KOPT-K1 (cell line): ENCODE measurements around the gene BPIFB6.
A peak's percentile ranks its signal among the peaks of the same experiment; 100 is the strongest.

Experiments used
- H3K27ac ChIP-seq: fragments of 200-600 bp; sonication (generic); 2 replicates; pipeline ENCODE4 v1.5.1; 2016; ENCODE audit warnings: antibody characterized with exemption, mild to moderate bottlenecking, low read depth, low read length; ENCODE audit not compliant: poor library complexity, severe bottlenecking
- H3K36me3 ChIP-seq: fragments of 200-600 bp; sonication (generic); 2 replicates; pipeline ENCODE4 v1.5.1; 2017; ENCODE audit warnings: antibody characterized with exemption, mild to moderate bottlenecking, low read length, moderate library complexity; ENCODE audit not compliant: insufficient read depth
- H3K9me3 ChIP-seq: fragments of 200-600 bp; sonication (generic); 2 replicates; pipeline ENCODE4 v1.5.1; 2017; ENCODE audit warnings: antibody characterized with exemption, low read length, mild to moderate bottlenecking; ENCODE audit not compliant: insufficient read depth, poor library complexity, severe bottlenecking

The BPIFB6 gene, protein sequence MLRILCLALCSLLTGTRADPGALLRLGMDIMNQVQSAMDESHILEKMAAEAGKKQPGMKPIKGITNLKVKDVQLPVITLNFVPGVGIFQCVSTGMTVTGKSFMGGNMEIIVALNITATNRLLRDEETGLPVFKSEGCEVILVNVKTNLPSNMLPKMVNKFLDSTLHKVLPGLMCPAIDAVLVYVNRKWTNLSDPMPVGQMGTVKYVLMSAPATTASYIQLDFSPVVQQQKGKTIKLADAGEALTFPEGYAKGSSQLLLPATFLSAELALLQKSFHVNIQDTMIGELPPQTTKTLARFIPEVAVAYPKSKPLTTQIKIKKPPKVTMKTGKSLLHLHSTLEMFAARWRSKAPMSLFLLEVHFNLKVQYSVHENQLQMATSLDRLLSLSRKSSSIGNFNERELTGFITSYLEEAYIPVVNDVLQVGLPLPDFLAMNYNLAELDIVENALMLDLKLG

DNA sequence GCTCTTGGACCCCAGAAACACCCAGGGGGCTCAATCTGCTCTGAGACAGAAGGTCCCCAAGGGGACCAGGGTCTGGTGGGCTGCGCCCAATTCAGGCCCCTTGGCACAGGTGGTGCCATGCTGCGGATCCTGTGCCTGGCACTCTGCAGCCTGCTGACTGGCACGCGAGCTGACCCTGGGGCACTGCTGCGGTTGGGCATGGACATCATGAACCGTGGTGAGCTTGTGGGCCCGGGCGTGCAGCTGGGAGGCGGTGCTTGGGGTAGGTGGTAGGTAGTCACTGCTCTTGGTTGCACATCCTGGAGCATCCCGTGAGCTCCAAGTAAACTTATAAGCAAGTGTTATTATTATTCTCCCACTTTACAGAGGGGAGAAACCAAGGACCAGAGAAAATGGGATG is at the start of gene BPIFB6:
Gene BPIFB6, plus strand, starts transcription at position 118 of the 400 bp plus-strand sequence. Its CDS starts 0 bp downstream, at position 118.
- no peak within 1 kb of the TSS for H3K27ac ChIP-seq
- no peaks in the 10 kb centered on the region for H3K9me3 ChIP-seq
- H3K36me3 ChIP-seq: no peaks in the 10 kb centered on the region

DNA sequence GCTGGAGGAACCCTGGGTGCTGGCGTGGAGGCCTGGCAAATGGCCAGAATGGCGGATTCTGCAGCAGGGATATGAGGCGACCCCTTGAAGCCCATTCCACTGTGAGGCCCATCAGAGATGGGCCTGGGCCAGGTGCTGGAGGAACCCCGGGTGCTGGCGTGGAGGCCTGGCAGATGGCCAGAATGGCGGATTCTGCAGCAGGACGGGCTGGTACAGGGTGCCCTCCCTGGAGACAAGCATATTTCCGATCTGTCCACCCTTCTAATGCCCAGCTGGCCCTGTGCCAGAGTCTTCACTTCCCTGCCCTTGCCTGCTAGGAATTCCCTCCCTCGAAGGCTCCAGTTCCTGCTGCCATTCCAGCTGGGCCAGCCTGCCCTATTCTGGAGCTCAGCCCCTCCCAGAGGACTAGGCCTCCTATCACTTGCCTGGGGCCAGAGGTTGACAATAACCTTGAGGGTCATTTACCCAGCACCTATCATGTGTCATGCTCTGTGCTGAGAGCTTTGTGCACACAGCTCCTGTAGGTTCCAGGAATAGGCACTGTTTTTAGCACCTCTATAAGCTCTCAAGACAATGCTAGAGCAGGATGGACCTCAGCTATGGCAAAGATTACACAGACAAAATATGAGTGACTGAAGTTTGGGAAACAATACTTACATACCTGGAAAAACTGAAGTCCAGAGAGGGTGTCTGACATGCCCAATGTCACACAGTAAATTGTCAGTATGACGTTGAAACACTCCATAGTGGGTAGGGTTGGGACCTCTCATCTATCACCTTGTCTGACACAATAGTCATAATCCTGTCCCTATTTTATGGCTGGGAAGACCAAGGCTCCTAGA is 48.6 kb upstream of the BPIFB6 start:
- no peaks in the 10 kb centered on the region for H3K36me3 ChIP-seq
- no peaks in the 10 kb centered on the region for H3K9me3 ChIP-seq
- H3K27ac ChIP-seq: no peak overlapping the region

DNA sequence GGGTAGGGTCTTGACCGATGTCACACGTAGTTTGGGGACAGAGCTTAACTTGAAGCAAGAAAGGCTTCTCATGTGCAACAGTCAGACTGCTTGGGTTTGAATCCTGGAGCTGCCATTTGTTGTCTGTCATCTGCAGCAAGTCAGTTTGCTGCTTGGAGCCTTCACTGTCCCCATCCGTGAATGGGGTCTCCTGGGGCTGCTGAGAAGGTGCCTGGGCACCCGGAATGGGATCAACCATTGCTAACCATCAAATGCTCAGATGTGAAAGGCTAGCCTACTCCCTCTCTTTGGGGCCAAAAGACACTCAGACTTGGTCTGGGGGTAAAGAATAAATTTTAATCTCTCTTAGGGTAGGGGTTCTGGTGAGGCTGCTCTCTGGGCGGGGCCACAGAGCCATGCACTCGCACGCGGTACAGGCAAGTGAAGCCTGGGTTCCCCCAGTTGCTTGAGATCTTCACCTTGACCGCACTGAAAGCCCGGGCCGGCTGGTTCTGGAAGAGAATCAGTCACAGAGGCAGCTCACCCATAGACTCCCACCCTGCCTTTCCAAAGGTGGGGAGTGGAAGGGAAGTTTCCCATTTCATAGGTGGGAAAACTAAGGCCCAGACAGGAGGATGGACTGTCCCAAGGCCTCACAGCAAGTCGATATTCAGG is 47.9 kb upstream of the BPIFB6 start:
- H3K9me3 ChIP-seq: no peaks in the 10 kb centered on the region
- no peak overlapping the region for H3K27ac ChIP-seq
- no peaks in the 10 kb centered on the region for H3K36me3 ChIP-seq

DNA sequence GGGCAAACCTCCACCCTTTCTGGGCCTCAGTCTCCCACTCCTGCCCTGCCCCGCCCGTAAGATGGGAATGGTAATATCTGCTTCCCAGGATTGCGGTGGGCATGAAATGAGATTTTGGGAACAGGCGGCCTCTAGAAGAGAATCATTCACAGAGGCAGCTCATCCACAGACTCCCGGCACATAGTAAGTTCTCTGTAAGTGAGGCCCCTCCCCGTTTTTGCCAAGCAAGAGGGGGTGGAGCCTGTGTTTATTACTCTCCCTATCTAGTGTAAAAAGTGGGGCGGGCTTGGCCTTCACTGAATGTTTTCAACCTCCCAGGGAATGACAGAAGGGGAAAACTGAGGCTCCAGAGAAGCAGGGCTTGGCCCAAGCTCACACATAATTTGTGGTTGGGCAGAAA is 47.3 kb upstream of the BPIFB6 start:
- no peaks in the 10 kb centered on the region for H3K36me3 ChIP-seq
- no peaks in the 10 kb centered on the region for H3K9me3 ChIP-seq
- no peak overlapping the region for H3K27ac ChIP-seq

DNA sequence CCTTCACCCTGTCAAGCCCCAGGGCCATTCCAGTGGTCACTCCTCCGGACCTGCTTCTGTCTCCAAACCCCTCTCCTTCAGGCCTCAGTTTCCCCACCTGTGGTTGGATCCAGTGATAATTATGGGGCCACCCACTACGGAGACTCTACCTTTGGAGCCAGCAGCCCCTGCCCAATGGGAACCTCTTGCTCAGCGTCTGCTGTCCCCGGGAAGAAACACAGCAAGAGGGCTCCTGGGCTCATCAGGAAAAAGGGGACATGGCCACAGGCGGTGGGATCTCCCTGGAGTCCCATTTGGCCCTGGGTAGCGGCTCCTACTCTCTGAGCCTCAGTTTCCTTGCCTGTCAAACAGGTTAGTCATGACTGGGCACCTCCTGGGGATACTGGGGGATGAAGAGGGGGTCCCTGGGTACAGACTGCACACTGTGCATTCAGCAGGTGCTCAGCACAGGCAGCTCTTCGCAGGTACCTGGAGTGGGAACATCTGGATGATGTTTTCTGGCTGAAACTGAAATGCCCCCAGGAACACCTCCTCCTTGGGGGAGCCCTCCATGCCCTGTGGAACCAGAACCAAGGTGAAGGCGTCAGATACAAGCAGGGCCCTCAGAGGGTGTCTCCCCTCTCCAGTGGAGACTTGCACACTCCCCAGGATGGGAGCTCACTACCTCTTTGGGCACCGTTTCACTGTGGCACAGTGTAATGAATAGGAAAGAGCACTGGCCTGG is 46.7 kb upstream of the BPIFB6 start:
- Histone ChIP-seq H3K27ac (no peak overlapping the region), H3K9me3 (no peaks in the 10 kb centered on the region)

DNA sequence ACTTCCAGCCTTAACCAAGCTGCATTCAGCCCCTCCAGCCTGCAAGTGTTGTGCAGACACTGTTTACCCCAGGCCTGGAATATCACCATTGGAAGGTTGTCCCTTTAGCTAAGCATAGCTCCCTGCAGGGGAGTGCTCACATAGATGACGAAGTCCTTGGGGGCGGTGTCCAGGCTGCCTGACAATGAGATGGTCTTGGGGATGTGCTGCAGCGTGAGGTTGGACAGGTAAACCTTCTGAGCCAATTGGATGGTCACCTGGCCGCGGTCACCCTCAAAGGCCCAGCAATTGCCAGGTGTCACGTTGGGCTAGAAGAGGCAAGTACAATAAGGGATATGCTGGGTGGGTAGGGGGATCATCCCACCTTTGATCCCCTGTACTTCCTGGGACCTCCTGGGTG is 45.9 kb upstream of the BPIFB6 start:
- H3K36me3 ChIP-seq: no peaks in the 10 kb centered on the region
- no peak overlapping the region for H3K27ac ChIP-seq
- no peaks in the 10 kb centered on the region for H3K9me3 ChIP-seq

More for the DNA sequence above, 46.7 kb upstream of the BPIFB6 start:
- H3K36me3 ChIP-seq: no peaks in the 10 kb centered on the region

DNA sequence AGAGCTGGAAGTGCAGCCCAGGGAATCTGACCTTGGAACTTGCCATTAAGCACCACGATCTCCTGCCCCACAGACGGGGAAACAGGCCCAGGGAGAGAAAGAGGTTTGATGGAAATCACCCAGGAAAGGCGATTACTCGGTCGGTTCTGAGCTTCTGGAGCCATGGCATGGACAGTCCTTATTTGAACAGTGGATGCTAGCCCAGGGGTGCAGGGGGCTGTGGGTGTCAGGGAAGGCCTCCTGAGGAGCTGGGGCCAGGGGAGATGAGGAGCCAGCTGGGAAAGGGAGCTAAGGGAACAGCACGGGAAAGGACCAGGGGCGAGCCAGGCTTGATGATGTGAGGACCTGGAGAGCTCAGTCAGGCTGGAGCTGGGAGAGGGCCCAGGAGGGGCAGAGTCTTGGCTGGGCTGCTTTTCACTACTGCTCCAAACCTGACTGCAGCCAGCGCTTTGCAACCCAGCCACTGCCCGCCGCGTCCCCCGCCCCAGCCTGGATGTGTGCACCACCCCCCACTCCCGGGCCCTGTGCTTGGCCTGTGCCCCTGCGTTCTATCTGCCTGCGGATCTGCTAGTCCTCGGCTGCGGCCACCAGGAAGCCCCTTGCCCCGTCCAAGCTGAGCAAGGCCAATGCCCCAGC is 45.0 kb upstream of the BPIFB6 start:
- Histone ChIP-seq H3K9me3 (no peaks in the 10 kb centered on the region), H3K27ac (no peak overlapping the region), H3K36me3 (no peaks in the 10 kb centered on the region)

DNA sequence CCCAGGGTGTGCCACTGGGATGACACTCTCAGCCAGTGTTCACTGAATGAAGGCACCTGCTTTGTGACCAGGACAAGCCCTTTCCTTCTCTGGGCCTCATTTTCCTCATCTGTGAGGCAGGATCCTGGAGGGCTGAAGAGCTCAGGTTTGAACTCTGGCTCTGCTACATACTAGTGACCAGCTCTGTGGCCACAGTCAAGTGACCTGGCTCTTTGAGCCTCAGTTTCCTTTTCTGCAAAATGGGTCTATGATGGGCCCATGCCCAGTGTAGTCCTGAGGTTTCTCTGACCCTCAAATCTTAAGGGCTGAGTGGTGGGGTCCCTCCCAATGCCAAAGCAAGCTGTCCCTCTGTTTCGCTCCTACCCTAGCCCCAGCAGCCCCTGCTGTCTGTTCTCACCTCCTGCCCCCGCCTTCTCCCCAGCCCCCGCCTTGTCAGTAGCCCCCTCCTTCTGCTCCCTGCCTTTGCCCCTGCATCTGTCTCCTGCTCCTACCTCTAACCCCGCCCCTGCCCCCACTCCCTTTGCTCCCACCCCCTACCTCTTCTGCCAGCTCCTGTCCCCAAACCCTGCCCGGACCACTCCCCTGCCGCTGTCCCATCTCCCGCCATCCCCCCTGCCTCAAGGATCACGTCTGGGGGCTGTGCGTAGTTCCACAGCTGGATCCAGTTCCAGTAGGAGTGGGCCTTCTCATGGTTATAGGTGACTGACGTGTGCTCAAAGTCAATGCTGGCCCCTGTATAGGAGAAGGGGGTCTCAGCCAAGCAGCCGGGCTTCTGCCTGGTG is 44.2 kb upstream of the BPIFB6 start:
- no peaks in the 10 kb centered on the region for H3K36me3 ChIP-seq
- no peaks in the 10 kb centered on the region for H3K9me3 ChIP-seq
- no peak overlapping the region for H3K27ac ChIP-seq

DNA sequence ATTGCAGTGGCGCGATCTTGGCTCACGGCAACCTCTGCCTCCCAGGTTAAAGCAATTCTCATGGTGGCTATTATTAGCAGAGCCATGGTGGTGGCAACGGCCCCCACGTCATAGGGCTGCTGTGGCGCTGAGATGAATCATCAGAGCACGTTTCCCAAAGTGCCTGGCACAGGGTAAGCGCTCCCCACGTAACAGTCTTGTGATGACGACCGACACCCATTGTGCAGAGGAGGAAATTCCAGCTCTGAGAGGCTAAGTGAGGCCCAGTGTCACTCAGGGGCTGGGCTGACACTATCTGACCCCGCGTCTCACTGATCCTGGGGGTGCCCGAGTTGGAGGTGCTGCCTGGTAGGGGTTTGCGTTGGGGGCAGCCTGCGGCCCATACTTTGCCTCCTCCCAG is 43.4 kb upstream of the BPIFB6 start:
- Histone ChIP-seq H3K36me3 (no peaks in the 10 kb centered on the region), H3K9me3 (no peaks in the 10 kb centered on the region), H3K27ac (no peak overlapping the region)

DNA sequence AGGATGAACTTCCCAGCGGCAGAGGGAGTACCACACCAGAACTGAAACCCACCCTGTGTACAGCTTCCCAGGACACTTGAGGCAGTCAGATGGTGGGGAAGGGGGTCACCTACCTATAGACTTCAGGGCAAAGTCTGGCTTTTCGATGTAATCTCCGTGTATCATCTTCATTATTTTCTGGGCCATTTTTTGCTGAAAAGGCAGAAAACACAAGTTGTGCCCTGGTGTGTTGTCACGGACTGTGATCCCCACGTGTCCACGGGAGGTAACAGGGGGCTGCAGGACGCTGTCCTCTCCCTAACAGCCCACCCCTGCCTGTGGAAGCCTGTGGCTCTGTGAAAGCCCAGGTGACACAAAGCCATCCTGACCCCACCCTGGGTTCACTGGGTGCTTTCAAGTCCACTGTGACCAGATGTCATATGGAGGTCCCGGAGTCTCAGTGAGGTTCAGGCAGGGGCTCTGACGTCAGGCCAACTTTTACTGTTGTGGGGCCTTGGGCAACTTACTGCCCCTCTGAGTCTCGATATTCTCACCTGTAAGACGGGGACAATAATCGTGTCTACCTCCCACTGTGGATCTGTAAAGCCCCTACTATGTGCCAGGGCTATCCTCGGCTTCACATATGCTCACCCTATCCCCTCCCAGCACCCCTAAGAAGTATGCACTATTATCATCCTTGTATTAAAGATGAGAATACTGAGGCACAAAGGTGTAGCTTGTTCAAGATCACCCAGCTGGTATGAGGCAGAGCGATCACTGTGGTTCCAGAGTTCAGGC is 41.8 kb upstream of the BPIFB6 start:
- Histone ChIP-seq H3K36me3 (no peaks in the 10 kb centered on the region), H3K27ac (peak overlapping the region; percentile 74), H3K9me3 (peaks cover 7% of the 10 kb centered on the region)

DNA sequence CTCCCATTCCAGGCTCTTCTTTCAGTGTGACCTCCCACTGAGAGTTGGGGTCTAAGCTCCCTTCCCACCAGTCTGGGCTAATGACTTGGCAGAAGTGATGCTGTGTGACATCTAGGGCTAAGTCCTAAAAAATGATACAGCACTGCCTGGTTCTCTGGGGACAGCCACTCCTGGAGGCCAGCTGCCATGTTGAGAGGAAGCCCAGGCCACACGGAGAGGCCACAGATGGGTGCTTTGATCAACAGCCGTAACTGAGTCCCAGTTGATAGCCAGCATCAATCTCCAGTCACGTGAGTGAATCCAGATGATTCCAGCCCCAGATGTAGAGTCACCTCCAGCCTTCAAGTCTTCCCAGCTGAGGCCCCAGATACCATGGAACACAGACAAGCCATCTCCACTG is 41.0 kb upstream of the BPIFB6 start:
- Histone ChIP-seq H3K27ac (peak overlapping the region; percentile 74), H3K36me3 (no peaks in the 10 kb centered on the region), H3K9me3 (peaks cover 14% of the 10 kb centered on the region)

DNA sequence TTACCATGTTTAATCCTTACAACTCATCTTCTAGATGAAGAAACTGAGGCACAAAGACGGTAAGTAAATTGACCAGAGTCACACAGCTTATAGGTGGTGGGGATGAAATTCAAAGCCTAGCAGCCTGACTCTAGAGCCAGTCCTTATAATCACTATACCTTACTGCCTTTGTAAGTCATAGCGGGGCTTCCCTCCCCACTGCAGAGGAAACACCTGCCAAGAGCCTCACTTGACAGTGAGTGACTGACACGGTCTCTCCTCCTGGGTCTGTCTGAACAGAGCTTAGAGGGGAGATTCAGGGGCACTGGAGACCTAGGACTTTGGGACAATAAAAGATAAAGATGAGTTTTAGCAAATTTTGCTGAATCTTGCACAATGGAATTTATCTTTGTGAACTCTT is 40.1 kb upstream of the BPIFB6 start:
- Histone ChIP-seq H3K27ac (peak overlapping the region; percentile 74), H3K36me3 (no peaks in the 10 kb centered on the region), H3K9me3 (peaks cover 21% of the 10 kb centered on the region)
